OCI-LY3 (cell line): ENCODE data around the gene CACFD1.

Experiments used
- H2AFZ ChIP-seq: fragments of 200-600, 300-600 bp; shearing (Covaris generic); 2 replicates; pipeline ENCODE4 v1.6.0; 2014; ENCODE audit warnings: antibody characterized with exemption, low read depth, low read length
- H3K27ac ChIP-seq: fragments of 200-600, 300-600 bp; sonication (generic); 2 replicates; pipeline ENCODE4 v1.5.1; 2014; ENCODE audit warnings: mild to moderate bottlenecking, low read length, moderate library complexity, mixed read lengths
- H3K27me3 ChIP-seq: fragments of 200-600, 300-600 bp; sonication (generic); 2 replicates; pipeline ENCODE4 v1.6.1; 2014; ENCODE audit warnings: low read depth, low read length, mixed read lengths
- H3K36me3 ChIP-seq: fragments of 200-600, 300-600 bp; sonication (generic); replicated peaks from 2 replicates; pipeline ENCODE3; 2014; ENCODE audit warnings: low read depth, low read length, mixed read lengths
- H3K4me1 ChIP-seq: fragments of 300-600, 200-600 bp; sonication (generic); 2 replicates; pipeline ENCODE4 v1.6.1; 2014; ENCODE audit warnings: low read length, mixed read lengths
- H3K4me2 ChIP-seq: fragments of 200-600, 300-600 bp; sonication (generic); 2 replicates; pipeline ENCODE4 v1.6.1; 2014; ENCODE audit warnings: low read length, mixed read lengths
- H3K4me3 ChIP-seq: fragments of 300-600, 200-600 bp; sonication (generic); 2 replicates; pipeline ENCODE4 v1.5.1; 2014; ENCODE audit warnings: antibody characterized with exemption, mild to moderate bottlenecking, low read length, moderate library complexity
- H3K79me2 ChIP-seq: fragments of 300-600, 200-600 bp; shearing (Covaris generic); 2 replicates; pipeline ENCODE4 v1.6.1; 2014; ENCODE audit warnings: mild to moderate bottlenecking, low read length, mixed read lengths
- H3K9ac ChIP-seq: fragments of 300-600, 200-600 bp; shearing (Covaris generic); 2 replicates; pipeline ENCODE4 v1.6.0; 2014; ENCODE audit warnings: mild to moderate bottlenecking, low read length, moderate library complexity
- H3K9me3 ChIP-seq: fragments of 200-600, 300-600 bp; shearing (Covaris generic); 2 replicates; pipeline ENCODE4 v1.6.1; 2014; ENCODE audit warnings: low read length, mixed read lengths; ENCODE audit not compliant: insufficient read depth
- H4K20me1 ChIP-seq: fragments of 200-600, 300-600 bp; sonication (generic); 2 replicates; pipeline ENCODE4 v1.6.1; 2016; ENCODE audit warnings: low read length, mixed read lengths; ENCODE audit not compliant: insufficient read depth
- CTCF ChIP-seq: fragments of 200-600, 300-600 bp; sonication (generic); IDR thresholded peaks from 2 replicates; pipeline ENCODE4 v1.5.1; 2014; ENCODE audit warnings: antibody characterized with exemption, low read length, low read depth
- EZH2phosphoT487 ChIP-seq: fragments of 200-600 bp; shearing (Covaris generic); IDR thresholded peaks from 2 replicates; pipeline ENCODE4 v1.6.1; 2018; ENCODE audit warnings: antibody characterized with exemption, mixed run types, low read depth

Gene CACFD1

GRCh38 chr9:133476036-133476931 is 16.5 kb downstream of the CACFD1 start:
- H3K79me2 ChIP-seq: peaks cover 16% of the 10 kb centered on the region
- no peak overlapping the region for H2AFZ ChIP-seq
- H3K27me3 ChIP-seq: no peaks in the 10 kb centered on the region
- H3K27ac ChIP-seq: no peak overlapping the region
- H3K4me1 ChIP-seq: peaks cover 40% of the 10 kb centered on the region
- peak overlapping the region; percentile 100 for H3K4me2 ChIP-seq
- TF ChIP-seq EZH2phosphoT487 (no peak), CTCF (no peak)
- peaks cover 9% of the 10 kb centered on the region for H4K20me1 ChIP-seq
- peaks cover 27% of the 10 kb centered on the region for H3K36me3 ChIP-seq
- H3K9ac ChIP-seq: no peak overlapping the region
- no peaks in the 10 kb centered on the region for H3K9me3 ChIP-seq
- no peak overlapping the region for H3K4me3 ChIP-seq

- Histone ChIP-seq H3K27ac (no peak overlapping the region), H3K4me3 (0 out of 2 replicates have a peak overlapping the region, but pooled peaks have one; percentile 92), H3K9ac (no peak overlapping the region), H3K9me3 (no peaks in the 10 kb centered on the region), H3K36me3 (peaks cover 23% of the 10 kb centered on the region), H3K4me1 (peaks cover 40% of the 10 kb centered on the region), H3K79me2 (peaks cover 16% of the 10 kb centered on the region), H4K20me1 (peaks cover 9% of the 10 kb centered on the region), H2AFZ (no peak overlapping the region), H3K27me3 (no peaks in the 10 kb centered on the region), H3K4me2 (peak overlapping the region; percentile 100)
- TF ChIP-seq EZH2phosphoT487 (no peak), CTCF (no peak)
Measured at GRCh38 chr9:133476941-133477340, 17.2 kb downstream of the CACFD1 start.

GRCh38 chr9:133477461-133477860 is 17.7 kb downstream of the CACFD1 start:
- TF ChIP-seq CTCF: no peak
- no peak for TF ChIP-seq EZH2phosphoT487
- Histone ChIP-seq H3K4me1 (peaks cover 40% of the 10 kb centered on the region), H3K27ac (no peak overlapping the region), H3K27me3 (no peaks in the 10 kb centered on the region), H3K36me3 (peaks cover 21% of the 10 kb centered on the region), H3K79me2 (peaks cover 16% of the 10 kb centered on the region), H3K9me3 (no peaks in the 10 kb centered on the region), H3K4me2 (peak overlapping the region; percentile 100), H2AFZ (no peak overlapping the region), H3K4me3 (peak overlapping the region; percentile 92), H3K9ac (peak overlapping the region; percentile 90; the same call in 1 of the 2 replicates), H4K20me1 (peaks cover 9% of the 10 kb centered on the region)

GRCh38 chr9:133477992-133478850 is 18.4 kb downstream of the CACFD1 start:
- peak overlapping the region; percentile 90 for H3K9ac ChIP-seq
- peaks cover 2% of the 10 kb centered on the region for H3K27me3 ChIP-seq
- no peaks in the 10 kb centered on the region for H3K9me3 ChIP-seq
- H4K20me1 ChIP-seq: peaks cover 9% of the 10 kb centered on the region
- TF ChIP-seq CTCF (no peak), EZH2phosphoT487 (no peak)
- H3K4me2 ChIP-seq: peak overlapping the region; percentile 100
- H2AFZ ChIP-seq: no peak overlapping the region; the same call in 1 of the 2 replicates
- peaks cover 15% of the 10 kb centered on the region for H3K36me3 ChIP-seq
- H3K4me1 ChIP-seq: peaks cover 40% of the 10 kb centered on the region
- peaks cover 16% of the 10 kb centered on the region for H3K79me2 ChIP-seq
- H3K4me3 ChIP-seq: peak overlapping the region; percentile 92
- H3K27ac ChIP-seq: peak overlapping the region; percentile 57
